Astrocyte (in vitro differentiated cells and primary cell): ENCODE measurements around the gene MTCH2.

Source experiments
- EZH2 ChIP-seq: IDR thresholded peaks from 2 replicates; pipeline ENCODE4 v1.6.1; 2012; ENCODE audit warnings: mild to moderate bottlenecking, low read length, inconsistent platforms; ENCODE audit not compliant: insufficient read depth
- TF ChIP-seq, protein P1 (sequence below): IDR thresholded peaks from 2 replicates; pipeline ENCODE4 v1.5.1; 2011; ENCODE audit warnings: low read depth, mild to moderate bottlenecking, inconsistent platforms, low read length, moderate library complexity; ENCODE audit not compliant: insufficient read depth

DNA sequence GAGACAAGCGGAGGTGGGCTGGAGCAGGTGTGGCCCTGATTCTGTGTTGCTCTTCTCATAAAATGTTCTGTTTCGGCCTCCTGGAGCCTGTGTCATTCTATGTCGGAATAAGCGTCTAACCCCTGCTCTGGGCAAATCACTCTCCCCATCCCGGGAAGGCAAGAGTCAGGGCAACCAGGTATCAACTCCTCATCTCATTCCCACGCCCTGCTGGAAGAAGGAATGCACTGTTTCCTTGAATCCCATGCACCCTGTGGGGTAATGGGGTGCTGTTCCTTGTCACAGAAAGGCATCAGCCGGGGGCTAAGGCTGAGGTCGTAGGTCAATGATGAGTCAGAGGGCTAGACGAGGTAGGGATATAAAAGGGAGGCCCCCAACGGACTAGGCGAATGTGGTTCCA, 53.2 kb downstream of the MTCH2 start:
- TF ChIP-seq EZH2: no peak
- TF ChIP-seq, protein P1, sequence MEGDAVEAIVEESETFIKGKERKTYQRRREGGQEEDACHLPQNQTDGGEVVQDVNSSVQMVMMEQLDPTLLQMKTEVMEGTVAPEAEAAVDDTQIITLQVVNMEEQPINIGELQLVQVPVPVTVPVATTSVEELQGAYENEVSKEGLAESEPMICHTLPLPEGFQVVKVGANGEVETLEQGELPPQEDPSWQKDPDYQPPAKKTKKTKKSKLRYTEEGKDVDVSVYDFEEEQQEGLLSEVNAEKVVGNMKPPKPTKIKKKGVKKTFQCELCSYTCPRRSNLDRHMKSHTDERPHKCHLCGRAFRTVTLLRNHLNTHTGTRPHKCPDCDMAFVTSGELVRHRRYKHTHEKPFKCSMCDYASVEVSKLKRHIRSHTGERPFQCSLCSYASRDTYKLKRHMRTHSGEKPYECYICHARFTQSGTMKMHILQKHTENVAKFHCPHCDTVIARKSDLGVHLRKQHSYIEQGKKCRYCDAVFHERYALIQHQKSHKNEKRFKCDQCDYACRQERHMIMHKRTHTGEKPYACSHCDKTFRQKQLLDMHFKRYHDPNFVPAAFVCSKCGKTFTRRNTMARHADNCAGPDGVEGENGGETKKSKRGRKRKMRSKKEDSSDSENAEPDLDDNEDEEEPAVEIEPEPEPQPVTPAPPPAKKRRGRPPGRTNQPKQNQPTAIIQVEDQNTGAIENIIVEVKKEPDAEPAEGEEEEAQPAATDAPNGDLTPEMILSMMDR: no peak
